Activated CD8-positive, alpha-beta memory T cell treated with anti-CD3 and anti-CD28 coated beads, Interleukin-2, amount 50 U/mL, for 4 hours (primary cell): ENCODE data around the gene ARHGEF17.
A peak's percentile ranks its signal among the peaks of the same experiment; 100 is the strongest.
"Not testable (repeated sequence)": the region's sequence is repeated elsewhere in the genome, so short reads cannot be mapped to it uniquely, and the experiment has no call there.

ENCODE experiments used
- DNase-seq: peaks from one replicate; pipeline ENCODE4 v3.0.0-alpha.2; 2020

Gene ARHGEF17

DNA sequence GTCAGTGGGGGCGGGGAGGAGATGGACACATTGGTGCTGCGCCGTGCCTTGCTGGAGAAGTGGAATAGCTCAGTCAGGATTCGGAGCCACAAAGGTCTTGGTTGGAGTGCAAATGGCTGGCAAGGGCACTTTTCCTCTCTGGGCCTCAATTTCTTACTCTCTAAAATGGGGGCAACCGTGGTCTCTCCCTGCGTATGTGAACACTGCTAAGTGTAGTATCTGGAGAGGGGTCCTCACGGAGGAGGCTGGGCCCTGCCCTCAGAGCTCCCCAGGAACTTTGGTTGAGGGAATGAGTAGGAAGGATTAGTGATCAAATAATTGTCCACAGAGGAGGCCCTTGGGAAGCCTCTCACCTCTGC, 35.4 kb upstream of the ARHGEF17 start:
- no peak for DNase-seq

- DNase-seq, result no peak
These were observed 34.7 kb upstream of the ARHGEF17 start for GRCh38 chr11:73273222-73273895.

- not testable (repeated sequence) for DNase-seq
These were observed 33.9 kb upstream of the ARHGEF17 start for GRCh38 chr11:73274191-73274590.

DNA sequence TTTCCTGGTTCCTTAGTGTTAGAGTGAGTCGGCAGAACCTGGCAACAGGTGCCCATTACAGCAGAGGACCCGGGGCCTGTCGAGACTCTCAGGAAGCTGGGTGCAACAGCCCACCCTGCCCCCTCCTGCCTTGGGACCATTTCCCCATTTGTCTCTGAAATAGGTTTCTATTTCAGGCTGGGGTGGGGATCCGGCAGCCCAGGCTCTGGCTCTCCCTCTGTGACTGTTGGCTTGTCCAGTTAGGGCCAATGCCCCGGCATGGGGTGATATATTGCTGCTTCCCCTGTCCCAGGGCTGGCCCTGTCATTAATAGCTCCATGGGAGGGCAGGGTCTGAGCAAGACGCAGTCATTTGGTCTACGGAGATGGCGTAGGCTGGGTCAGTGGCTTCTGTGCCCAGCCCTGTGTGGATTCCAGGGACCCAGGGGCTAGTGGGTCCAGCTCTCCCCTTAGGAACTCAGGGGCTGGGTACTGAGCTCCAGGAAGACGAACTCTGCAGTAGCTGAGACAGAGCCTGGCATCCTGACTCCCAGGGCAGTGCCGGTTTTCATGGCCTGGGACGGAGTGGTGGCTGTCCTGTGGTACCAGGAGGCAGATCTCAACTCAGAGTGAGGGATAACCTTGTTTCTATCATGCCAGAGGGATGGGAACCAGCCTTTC, 33.2 kb upstream of the ARHGEF17 start:
- no peak for DNase-seq

DNA sequence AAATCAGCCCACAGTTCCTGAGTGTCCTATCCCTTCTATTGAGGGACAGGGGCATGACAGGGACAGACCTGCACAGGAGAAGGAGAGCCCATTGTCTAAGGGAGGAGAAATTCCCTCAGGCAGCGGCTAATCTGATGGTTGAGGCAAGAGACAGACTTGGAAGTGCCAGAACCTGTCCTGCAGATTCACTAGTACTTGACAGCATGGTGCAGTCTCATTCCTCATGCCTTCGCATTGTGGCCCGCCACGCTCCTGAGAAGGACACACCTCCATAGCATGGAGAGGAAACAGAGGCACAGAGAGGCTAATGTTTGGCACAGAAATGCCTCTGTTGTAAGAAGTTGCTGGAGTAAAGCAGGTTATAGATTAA, 32.7 kb upstream of the ARHGEF17 start:
- no peak for DNase-seq

DNA sequence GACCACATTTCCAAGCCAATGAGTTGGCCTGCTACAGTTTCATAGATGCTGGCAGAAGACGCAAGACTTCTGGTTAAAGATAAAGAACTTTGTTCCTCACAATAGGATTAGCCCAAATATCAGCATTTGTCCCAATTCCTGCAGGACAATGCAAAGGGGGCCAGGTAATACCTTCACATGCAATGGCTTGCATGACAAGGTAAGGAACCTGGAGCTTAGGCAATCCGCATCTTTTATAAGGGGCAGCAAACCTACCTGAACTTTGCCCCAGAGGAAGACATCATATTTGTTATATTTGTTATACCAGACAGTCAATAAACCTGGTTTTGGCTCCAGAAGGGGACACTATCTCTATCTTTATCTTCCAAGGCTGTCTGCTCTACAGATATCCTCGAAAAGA, 30.6 kb upstream of the ARHGEF17 start:
- DNase-seq, result no peak

DNA sequence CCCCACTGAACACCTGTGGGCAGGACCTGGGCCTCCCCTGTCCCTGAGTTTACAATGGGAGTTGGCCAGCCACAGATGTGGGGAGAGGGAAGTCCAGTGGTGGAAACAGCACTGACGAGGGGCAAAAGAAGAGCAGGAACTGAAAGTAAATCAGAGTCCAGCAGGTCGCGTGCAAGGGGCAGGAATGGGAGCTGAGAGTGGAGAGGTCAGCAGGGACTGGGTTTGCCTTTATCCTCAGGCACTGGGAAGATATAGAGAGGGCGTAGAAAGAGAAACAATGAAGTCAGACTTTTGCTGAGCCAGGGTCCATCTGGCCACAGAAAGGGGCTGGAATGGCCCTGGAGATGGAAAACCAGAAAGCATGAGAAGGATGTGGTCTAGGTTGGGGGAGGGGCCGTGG, 27.4 kb upstream of the ARHGEF17 start:
- DNase-seq, result no peak

DNA sequence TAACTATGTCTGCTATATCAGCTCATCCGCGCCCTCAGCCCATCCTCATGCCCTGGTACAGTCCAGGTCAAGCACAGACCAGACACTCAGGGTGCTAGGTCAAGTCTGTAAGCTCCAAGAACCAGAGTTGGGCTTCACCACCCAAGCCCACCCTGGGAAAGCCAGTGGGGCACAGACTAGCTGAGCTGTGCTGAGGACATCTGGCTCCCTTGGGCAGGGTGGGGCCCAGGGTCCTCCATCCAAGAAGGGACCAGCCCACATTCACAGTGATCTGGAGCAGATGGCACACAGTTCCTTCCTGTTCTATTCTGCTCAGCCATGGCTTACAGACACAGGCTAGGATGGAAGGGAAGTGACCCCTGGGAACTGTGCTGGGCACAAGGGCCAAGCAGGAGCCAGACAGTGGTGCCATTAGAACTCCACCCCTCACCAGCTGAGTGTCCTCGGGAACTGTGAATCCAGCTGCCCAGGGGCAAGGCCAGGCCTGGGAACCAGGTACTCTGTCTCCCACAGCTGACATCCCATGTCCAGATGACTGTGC, 26.8 kb upstream of the ARHGEF17 start:
- DNase-seq, result no peak

DNA sequence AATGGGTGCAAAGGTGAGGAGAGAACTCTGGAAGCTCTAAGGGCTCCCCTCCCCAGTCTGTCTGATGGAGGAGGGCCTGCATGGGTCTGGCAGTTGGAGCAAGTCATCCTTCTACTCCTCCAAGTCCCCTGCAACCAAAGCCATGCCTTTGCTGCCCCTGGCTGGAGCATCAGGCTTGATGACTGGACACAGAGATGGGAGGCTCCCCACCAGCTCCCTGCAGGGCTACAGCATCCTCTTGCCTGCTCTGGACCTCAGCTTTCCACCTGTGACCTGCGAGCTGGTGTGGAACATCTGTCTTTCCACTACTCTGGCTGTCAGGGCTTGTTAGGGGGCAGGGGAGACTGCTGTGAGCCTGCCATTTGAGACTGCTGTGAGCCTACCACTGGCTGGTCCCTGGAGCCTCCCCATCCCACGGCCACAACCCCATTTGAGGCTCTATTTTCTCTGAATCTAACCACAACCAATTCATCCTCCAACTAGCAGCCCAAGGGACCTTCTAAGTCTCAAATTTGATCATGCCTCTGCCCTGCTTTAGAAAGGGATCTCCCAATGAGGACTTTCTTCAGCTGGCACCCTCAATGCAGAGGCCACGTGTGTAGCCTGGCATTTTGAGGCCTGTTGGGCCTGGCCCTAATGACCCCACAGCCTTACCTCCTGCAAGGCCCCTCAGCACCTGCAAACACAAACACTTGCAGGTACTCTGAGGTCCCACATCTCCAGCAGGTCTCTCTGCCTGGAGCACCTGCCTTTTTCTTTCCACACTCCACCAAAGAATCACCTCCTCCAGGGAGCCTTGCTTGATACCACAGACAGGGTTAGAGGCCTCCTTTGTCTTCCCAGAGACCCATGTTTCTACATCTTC, 26.0 kb upstream of the ARHGEF17 start:
- no peak for DNase-seq

GRCh38 chr11:73283276-73284000, 24.6 kb upstream of the ARHGEF17 start:
- no peak for DNase-seq

DNA sequence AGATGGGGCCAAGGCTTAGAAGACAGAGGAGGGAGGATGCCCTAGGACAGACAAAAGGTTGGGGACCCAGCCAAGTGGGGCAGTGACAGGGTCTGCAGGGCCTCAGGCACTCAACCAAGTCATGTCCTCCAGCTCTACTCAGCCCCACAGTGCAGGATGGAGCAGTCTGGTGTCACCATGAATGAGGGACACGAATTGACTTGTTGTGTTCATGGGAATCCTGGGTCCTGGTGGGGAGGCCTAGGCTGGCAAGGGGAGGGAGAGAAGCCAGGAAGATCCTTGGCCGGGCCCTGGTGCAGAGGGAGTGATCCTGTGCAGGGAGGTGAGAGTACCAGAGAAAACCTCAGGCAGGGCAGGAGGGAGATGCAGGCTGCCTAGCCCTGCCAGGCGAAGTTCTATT, 24.0 kb upstream of the ARHGEF17 start:
- DNase-seq, result no peak

DNA sequence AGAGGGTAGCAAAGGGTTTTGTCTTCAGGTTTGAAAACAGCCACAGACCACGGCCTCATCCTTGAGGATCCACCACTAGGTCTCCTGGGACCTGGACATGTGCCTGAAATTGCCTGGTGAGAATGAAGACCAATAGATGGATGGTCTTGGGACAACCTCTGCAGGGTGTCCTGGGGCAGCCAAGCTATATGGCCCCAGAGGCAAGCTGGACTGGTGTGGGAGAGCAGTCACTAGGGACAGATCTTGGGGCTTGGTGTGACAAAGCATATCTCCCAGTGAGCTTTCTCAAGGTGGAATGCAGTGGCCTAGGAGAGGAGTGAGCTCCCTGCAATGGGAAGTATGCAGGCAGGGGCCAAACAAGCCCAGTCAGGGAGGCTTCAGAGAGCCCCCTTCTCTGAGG, 22.4 kb upstream of the ARHGEF17 start:
- no peak for DNase-seq

DNA sequence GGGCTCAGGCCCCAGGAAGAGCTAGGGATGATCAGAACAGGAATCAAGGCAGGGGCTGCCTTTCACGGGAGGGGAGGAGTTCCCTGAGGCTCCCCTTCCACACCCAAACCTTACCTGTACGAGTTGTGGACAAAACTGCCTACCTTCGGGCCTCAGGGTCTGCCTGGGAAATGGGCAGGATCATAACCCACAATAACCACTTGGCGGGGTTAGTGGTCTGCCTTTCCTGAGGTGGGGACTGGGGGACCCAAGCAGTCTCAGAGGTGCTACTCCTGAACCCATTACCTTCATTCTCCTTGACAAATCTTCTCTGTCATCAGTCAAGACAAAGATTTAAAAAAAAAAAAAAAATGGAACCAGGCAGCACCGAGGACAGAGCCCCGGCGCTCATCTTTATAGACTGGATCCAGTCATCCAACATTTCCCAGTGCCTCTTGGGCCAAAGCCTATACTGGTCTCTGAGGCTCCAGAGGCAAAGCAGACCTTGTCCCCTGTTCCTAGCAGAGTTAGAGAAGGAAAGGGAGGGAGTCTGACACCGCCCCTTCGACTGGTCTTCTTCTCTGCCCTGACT, 21.8 kb upstream of the ARHGEF17 start:
- no peak for DNase-seq

- DNase-seq, result no peak
These were observed 20.5 kb upstream of the ARHGEF17 start for GRCh38 chr11:73287400-73288101.

- no peak for DNase-seq
These were observed 19.7 kb upstream of the ARHGEF17 start for GRCh38 chr11:73288192-73288872.

DNA sequence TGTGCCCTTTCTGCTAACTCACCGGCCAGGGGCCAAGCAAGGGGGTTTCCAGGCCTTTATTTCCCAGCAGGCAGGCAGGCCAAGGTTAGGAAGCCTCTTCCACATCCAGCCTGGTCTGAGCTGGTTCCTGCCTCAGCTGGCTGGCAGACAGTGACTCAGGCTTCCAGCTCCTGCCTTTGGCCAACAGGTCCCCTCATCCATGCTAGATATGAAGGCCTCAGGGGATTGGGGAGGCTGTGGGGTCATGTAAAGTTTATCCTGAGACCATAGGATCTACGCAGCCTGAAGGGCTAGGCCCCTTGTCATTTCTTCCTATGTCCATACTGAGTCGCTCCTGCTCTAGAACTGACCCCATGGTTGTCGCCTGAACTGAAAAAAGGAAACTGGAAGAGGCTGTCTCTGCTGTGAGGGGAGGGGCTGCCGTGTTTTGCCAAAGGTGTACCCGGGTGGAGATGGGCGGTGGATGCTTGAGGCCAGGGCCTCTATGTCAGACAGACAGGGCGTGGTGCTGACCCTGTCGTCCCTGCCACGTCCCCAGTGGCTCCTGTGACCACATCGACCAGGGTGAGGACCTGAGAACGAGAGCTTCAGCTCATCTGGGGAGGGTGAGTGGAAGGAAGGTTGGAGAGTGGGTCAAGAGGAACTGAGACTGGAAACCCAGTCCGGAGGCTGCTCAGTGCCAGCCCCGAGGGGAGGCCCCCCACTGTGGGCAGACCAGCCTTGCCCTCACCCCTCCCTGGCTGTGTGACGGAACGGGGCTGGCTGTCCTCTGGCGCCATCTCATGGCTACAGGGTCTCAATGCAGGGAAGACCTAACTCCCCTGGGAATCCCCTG, 19.0 kb upstream of the ARHGEF17 start:
- DNase-seq, result peak; percentile 45

DNA sequence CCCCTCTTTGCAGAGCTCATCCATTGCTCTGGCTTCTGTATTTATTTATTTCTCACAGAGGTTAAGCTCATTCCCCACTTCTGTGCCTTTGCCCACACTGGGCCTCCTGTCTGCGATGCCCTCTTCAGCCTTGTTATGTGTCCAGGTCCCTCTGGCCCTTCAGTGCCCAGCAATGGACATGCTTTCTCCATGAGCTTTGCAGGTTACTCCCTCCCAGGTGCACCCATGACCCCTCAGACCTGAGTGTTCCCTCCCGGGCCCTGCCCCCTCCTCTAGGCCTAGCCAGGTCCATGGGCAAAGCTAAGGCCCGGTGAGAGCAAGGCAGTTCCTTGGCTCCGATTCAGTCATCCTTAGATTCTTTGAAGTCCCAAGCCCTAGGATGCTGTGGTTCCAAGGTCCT, 17.5 kb upstream of the ARHGEF17 start:
- DNase-seq, result no peak

DNA sequence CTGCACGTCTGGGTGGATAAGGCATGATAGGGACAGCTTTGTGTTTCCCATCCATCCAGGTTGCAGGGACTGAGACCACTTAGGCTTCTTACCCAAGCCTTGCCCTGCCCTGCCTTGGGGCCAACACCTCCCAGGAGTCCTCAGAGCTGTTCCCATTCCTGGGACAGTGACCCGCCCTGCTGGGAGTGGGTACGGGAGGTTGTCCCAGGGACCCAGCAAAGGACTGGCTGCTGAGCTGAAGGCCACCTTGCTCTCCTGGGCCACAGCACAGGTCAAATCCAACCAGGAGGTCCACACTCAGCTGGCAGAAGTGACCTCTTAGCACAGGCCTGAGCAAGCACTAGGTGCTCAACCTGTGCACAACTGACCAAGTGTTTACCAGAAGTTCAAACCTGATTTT, 16.9 kb upstream of the ARHGEF17 start:
- DNase-seq, result no peak

GRCh38 chr11:73291781-73292524, 16.1 kb upstream of the ARHGEF17 start:
- DNase-seq, result no peak

DNA sequence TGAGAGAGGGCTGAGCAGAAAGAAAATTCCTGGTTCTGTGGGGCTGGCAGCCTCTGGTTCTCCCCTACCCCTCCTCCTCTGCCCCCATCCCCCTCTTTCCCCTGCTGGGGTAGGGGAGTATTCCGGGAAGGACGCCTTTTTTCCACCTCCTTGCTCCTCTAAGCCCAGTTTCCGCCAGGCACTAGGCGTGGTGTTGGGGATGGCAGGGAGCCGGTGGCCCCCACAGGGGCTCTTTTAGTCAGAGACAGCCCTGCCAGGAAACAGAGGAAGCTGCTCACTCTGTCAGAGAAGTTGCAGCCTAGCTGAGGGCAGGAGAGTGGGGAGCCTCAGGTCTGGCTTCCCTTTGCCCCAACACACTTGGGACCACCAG, 15.6 kb upstream of the ARHGEF17 start:
- DNase-seq, result no peak
